Measurements from ENCODE around the gene PTF1A.
"Not testable (repeated sequence)": the region's sequence is repeated elsewhere in the genome, so short reads cannot be mapped to it uniquely, and the experiment has no call there.

The PTF1A gene

GRCh38 chr10:23205972-23206642 is 14.0 kb downstream of the PTF1A start:
- DNase-seq, result no peak

- DNase-seq, result no peak
Observed at GRCh38 chr10:23217471-23217870, 25.4 kb downstream of the PTF1A start.

GRCh38 chr10:23230582-23230981 is 38.5 kb downstream of the PTF1A start:
- DNase-seq, result no peak

- no peak for DNase-seq
Observed at GRCh38 chr10:23238015-23238414, 45.9 kb downstream of the PTF1A start.

- DNase-seq, result not testable (repeated sequence)
Observed at GRCh38 chr10:23241779-23242178, 49.7 kb downstream of the PTF1A start.

All from stimulated activated CD4-positive, alpha-beta T cell treated with anti-CD3 and anti-CD28 coated beads, Interleukin-4, amount 100 ng/mL, for 1 hour (primary cell).